Mesendoderm (in vitro differentiated cells): ENCODE data around the gene OVOL2.

Experiments
- DNase-seq: peaks from one replicate; pipeline ENCODE4 v3.0.0; 2013
- H2AK5ac ChIP-seq: 2 replicates; pipeline ENCODE4 v1.6.1; 2013; ENCODE audit warnings: low read length, inconsistent platforms
- H2BK120ac ChIP-seq: 2 replicates; pipeline ENCODE4 v1.6.1; 2013; ENCODE audit warnings: low read depth, mild to moderate bottlenecking, low read length, moderate library complexity, mixed read lengths
- H2BK15ac ChIP-seq: replicated peaks from 2 replicates; pipeline ENCODE4 v1.6.1; 2013; ENCODE audit warnings: low read depth, mild to moderate bottlenecking, moderate library complexity
- H2BK5ac ChIP-seq: 2 replicates; pipeline ENCODE4 v1.6.1; 2013; ENCODE audit warnings: low read length, inconsistent platforms
- H3K18ac ChIP-seq: 2 replicates; pipeline ENCODE4 v1.6.1; 2013; ENCODE audit warnings: mild to moderate bottlenecking, low read length, mixed read lengths
- H3K23ac ChIP-seq: one replicate; pipeline ENCODE4 v1.6.1; 2013; ENCODE audit warnings: low read length
- H3K27ac ChIP-seq: 2 replicates; pipeline ENCODE4 v1.5.1; 2013; ENCODE audit warnings: low read depth, mild to moderate bottlenecking, inconsistent platforms, low read length, moderate library complexity
- H3K27me3 ChIP-seq: 2 replicates; pipeline ENCODE4 v1.6.1; 2013; ENCODE audit warnings: low read length, control low read depth, mild to moderate bottlenecking, inconsistent platforms; ENCODE audit not compliant: insufficient read depth, poor library complexity
- H3K36me3 ChIP-seq: 2 replicates; pipeline ENCODE4 v1.6.1; 2013; ENCODE audit warnings: low read length, inconsistent platforms; ENCODE audit not compliant: control insufficient read depth, insufficient read depth
- H3K4ac ChIP-seq: one replicate; pipeline ENCODE4 v1.6.1; 2013; ENCODE audit warnings: low read depth, mild to moderate bottlenecking, low read length, moderate library complexity
- H3K4me1 ChIP-seq: 2 replicates; pipeline ENCODE4 v1.6.1; 2013; ENCODE audit warnings: low read depth, low read length, inconsistent platforms; ENCODE audit not compliant: control insufficient read depth
- H3K4me2 ChIP-seq: 2 replicates; pipeline ENCODE4 v1.6.1; 2013; ENCODE audit warnings: low read length
- H3K4me3 ChIP-seq: 2 replicates; pipeline ENCODE4 v1.5.1; 2013; ENCODE audit warnings: mild to moderate bottlenecking, low read length
- H3K56ac ChIP-seq: one replicate; pipeline ENCODE4 v1.6.1; 2013; ENCODE audit warnings: low read length
- H3K79me1 ChIP-seq: 2 replicates; pipeline ENCODE4 v1.6.1; 2013; ENCODE audit warnings: low read length, inconsistent platforms
- H3K79me2 ChIP-seq: 2 replicates; pipeline ENCODE4 v1.6.1; 2013; ENCODE audit warnings: mild to moderate bottlenecking, low read length; ENCODE audit not compliant: control insufficient read depth, insufficient read depth
- H3K9ac ChIP-seq: 2 replicates; pipeline ENCODE4 v1.6.1; 2013; ENCODE audit warnings: low read length, inconsistent platforms
- H4K5ac ChIP-seq: one replicate; pipeline ENCODE4 v1.6.1; 2013; ENCODE audit warnings: low read length
- H4K8ac ChIP-seq: one replicate; pipeline ENCODE4 v1.6.1; 2013; ENCODE audit warnings: low read depth, mild to moderate bottlenecking, control low read depth, low read length, moderate library complexity
- WGBS: extraction: QIAGEN DNeasy Blood & Tissue Kit; methylation state at CpG from one replicate; pipeline ENCODE4 v1.1.7; 2013; ENCODE audit warnings: low lambda C conversion rate, missing lambda C conversion rate; ENCODE audit not compliant: insufficient coverage; ENCODE audit errors: extremely low coverage; 5-methylcytosine and 5-hydroxymethylcytosine counted together

Gene OVOL2

DNA sequence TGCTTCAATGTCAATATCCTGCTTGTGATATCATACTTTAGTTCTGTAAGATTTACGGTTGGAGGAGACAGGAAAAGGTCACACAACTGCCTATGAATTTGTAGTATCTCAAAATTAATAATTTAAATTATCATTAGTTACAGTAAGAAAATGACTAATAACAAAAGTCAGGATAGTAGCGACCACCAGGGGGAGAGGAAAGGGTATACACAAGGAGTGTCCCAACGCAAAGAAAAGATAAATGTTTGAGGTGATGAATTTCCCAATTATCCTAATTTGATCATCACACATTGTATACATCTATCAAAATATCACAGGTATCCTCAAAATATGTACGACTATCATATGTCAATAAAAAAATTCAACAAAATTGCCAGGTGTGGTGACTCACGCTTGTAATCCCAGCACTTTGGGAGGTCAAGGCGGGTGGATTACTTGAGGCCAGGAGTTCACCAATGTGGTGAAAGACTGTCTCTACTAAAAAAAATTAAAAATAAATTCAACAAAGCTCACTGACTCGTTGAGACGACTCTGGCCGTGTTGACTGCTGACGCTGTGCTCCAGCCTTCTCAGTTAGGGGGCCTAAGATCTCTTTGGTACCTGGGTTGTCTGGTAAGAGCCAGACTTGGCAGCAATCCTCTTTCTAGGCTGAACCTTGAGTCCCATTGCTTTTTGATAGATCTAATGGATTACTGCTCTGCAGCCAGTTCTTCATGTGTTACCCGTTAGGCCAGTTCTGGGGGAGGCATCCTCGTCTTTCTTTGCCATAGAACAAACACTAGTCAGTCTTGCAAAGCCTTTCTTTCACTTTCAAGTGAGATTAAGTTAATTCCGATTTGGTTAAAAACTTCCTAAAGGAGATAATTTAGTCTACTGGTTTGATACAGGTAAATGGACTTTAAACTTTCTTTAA lies 9.0 kb upstream of the OVOL2 start:
- Histone ChIP-seq H4K5ac (no peak overlapping the region), H3K18ac (no peak overlapping the region), H3K4me2 (no peak overlapping the region), H3K23ac (no peak overlapping the region), H4K8ac (no peak overlapping the region), H3K27me3 (no peaks in the 10 kb centered on the region), H3K79me1 (no peaks in the 10 kb centered on the region), H3K27ac (no peak overlapping the region), H3K56ac (no peak overlapping the region), H2BK15ac (no peak overlapping the region), H2BK5ac (no peak overlapping the region), H3K4me1 (no peaks in the 10 kb centered on the region), H3K4ac (no peak overlapping the region), H2AK5ac (no peak overlapping the region), H3K79me2 (no peaks in the 10 kb centered on the region), H2BK120ac (no peak overlapping the region), H3K36me3 (no peaks in the 10 kb centered on the region), H3K9ac (no peak overlapping the region), H3K4me3 (no peak overlapping the region)
- peak; percentile 16 for DNase-seq
- no CpG with 5 or more reads among the region's 13 CpGs for WGBS

DNA sequence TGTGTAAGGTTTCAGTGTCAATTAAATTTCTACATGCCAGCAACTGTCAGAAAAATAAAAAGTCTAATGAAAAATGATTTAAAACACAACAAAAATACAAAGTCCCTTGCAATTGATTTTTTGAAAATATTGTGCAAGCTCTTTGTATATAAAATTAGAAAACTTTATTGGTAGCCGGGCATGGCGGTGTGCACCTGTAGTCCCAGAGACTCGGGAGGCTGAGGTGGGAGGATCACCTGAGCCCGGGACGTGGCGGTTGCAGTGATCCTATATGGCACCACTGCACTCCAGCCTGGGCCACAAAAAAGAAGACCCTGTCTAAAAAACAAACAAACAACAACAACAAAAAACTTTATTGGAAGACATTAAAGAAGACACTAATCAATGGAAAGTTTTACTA lies 6.0 kb upstream of the OVOL2 start:
- Histone ChIP-seq H4K5ac (no peak overlapping the region), H3K27ac (no peak overlapping the region), H3K4me1 (no peaks in the 10 kb centered on the region), H2BK15ac (no peak overlapping the region), H2BK120ac (no peak overlapping the region), H2BK5ac (no peak overlapping the region), H3K79me1 (no peaks in the 10 kb centered on the region), H2AK5ac (no peak overlapping the region), H4K8ac (no peak overlapping the region), H3K56ac (no peak overlapping the region), H3K23ac (no peak overlapping the region), H3K9ac (no peak overlapping the region), H3K4me3 (no peak overlapping the region), H3K4ac (no peak overlapping the region), H3K36me3 (no peaks in the 10 kb centered on the region), H3K18ac (no peak overlapping the region), H3K4me2 (no peak overlapping the region), H3K27me3 (no peaks in the 10 kb centered on the region), H3K79me2 (no peaks in the 10 kb centered on the region)
- WGBS = no CpG with 5 or more reads among the region's 6 CpGs
- no peak for DNase-seq

DNA sequence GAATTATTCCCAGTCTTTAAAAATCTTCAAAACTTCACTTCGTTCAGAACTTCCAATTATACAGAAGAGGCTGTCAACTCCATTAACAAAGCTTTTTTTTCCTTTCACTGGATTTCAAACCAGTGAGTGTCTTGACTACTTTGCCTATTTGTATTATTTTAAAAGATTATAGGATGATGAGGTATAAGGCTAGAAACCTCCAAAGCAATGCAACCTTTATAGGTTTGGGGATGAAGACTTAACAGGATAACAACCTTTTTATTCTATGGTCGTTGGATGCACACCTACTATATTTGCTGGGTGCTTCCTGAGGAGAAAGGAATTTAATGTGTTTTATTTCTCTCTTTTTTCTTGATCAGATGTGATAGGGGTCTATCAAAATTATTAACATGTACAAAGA lies 1.9 kb upstream of the OVOL2 start:
- Histone ChIP-seq H3K79me2 (no peaks in the 10 kb centered on the region), H3K4me3 (no peak overlapping the region), H3K4ac (no peak overlapping the region), H2BK15ac (no peak overlapping the region), H4K5ac (no peak overlapping the region), H3K27ac (no peak overlapping the region), H3K36me3 (no peaks in the 10 kb centered on the region), H3K56ac (no peak overlapping the region), H3K4me2 (no peak overlapping the region), H3K4me1 (no peaks in the 10 kb centered on the region), H3K18ac (no peak overlapping the region), H3K9ac (no peak overlapping the region), H2BK120ac (no peak overlapping the region), H3K23ac (no peak overlapping the region), H2BK5ac (no peak overlapping the region), H3K27me3 (no peaks in the 10 kb centered on the region), H4K8ac (no peak overlapping the region), H2AK5ac (no peak overlapping the region), H3K79me1 (no peaks in the 10 kb centered on the region)
- no CpG with 5 or more reads among the region's 2 CpGs for WGBS
- DNase-seq = no peak

DNA sequence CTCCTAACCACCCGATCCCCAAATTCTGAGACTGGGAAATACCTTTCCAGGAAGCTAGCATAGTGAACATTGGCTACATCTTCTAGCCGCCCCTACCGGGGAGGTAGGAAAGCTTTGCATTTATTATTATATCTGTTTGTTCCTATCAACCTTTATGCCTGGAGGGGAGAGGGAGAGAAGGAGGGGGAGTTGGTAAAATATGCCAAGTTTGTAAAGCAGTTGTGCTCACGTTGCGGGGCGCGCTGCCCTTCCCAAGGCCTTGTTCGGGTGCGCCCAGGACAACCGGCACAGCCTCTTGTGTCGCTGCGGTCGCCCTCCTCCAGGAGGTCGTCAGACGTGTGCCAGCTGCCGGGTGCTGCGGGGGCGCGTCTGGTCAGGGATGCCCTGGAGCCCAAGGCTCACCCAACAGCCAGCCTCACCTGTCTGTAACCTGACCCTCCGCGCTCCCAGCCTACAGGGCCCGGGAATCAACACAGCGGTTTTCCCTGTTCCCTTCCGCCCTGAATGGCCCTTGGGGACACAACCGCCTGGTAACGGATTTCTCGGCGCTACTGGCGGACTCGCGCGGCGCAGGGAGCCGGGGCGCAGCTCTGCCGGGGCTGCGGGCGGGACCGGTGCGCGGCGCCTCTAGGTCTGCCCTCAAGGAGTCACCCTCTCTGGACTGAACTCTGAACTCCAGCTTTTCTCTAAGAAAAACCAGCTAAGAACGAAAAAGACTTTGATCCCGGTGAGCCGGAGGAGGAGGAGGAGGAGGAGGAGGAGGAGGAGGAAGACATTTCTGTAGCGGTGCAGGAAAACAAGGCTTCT lies 1.1 kb upstream of the OVOL2 start:
- WGBS = no CpG with 5 or more reads among the region's 46 CpGs
- H2BK120ac ChIP-seq = no peak overlapping the region
- peak overlapping the region; percentile 25 for H3K4me3 ChIP-seq
- no peak overlapping the region for H3K23ac ChIP-seq
- H3K4me2 ChIP-seq = peak overlapping the region; percentile 84
- no peak overlapping the region for H2BK15ac ChIP-seq
- H4K8ac ChIP-seq = no peak overlapping the region
- H3K27me3 ChIP-seq = no peaks in the 10 kb centered on the region
- peak overlapping the region; percentile 85 for H3K56ac ChIP-seq
- H4K5ac ChIP-seq = no peak overlapping the region
- no peak overlapping the region for H2AK5ac ChIP-seq
- peak overlapping the region; percentile 58 for H3K9ac ChIP-seq
- no peaks in the 10 kb centered on the region for H3K36me3 ChIP-seq
- H3K4me1 ChIP-seq = no peaks in the 10 kb centered on the region
- no peak overlapping the region for H3K4ac ChIP-seq
- peak overlapping the region; percentile 15 for H3K27ac ChIP-seq
- H2BK5ac ChIP-seq = no peak overlapping the region
- H3K79me1 ChIP-seq = peaks cover 2% of the 10 kb centered on the region
- H3K79me2 ChIP-seq = no peaks in the 10 kb centered on the region
- peak overlapping the region; percentile 21 for H3K18ac ChIP-seq
- DNase-seq = peak; percentile 81

DNA sequence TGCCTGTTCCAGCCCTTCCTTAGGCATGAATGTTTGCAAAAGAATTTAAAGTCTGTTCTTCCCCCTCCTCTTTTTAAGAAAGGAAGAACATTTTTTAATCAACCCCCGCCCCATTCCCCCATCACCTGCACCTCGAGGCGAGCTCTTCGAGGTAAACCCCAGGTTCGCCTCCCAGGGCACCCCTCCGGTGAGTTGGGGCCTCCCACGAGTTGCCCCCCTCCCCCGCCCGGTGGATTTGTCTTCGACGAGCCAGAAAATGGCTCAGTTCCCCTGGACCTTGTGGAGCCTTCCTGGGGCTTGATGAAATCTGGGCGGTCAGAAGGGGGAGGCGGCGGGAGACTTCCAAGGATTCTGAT lies 256 bp upstream of the OVOL2 start:
- H3K9ac ChIP-seq = peak overlapping the region; percentile 38
- no peak overlapping the region for H3K23ac ChIP-seq
- no peaks in the 10 kb centered on the region for H3K79me2 ChIP-seq
- no peaks in the 10 kb centered on the region for H3K27me3 ChIP-seq
- peak overlapping the region; percentile 40 for H3K27ac ChIP-seq
- H3K4ac ChIP-seq = no peak overlapping the region
- H2BK120ac ChIP-seq = no peak overlapping the region
- peak overlapping the region; percentile 43 for H3K18ac ChIP-seq
- no peak overlapping the region for H4K5ac ChIP-seq
- peak overlapping the region; percentile 54 for H3K56ac ChIP-seq
- H2BK5ac ChIP-seq = no peak overlapping the region
- H3K79me1 ChIP-seq = peaks cover 2% of the 10 kb centered on the region
- DNase-seq = no peak
- H3K4me3 ChIP-seq = no peak overlapping the region
- H3K36me3 ChIP-seq = no peaks in the 10 kb centered on the region
- no peak overlapping the region for H4K8ac ChIP-seq
- H3K4me1 ChIP-seq = no peaks in the 10 kb centered on the region
- H2AK5ac ChIP-seq = no peak overlapping the region
- H2BK15ac ChIP-seq = no peak overlapping the region
- H3K4me2 ChIP-seq = peak overlapping the region; percentile 45
- no CpG with 5 or more reads among the region's 14 CpGs for WGBS
